ENCODE data around the gene BPNT1.

GRCh38 chr1:220045356-220046051, 44.1 kb downstream of the BPNT1 start:
- TF ChIP-seq TAF1 (IDR thresholded peaks at IDR 0.05; ENCODE audit: borderline replicate concordance, insufficient read depth, low read length) (no peak), SIN3A (IDR thresholded peaks at IDR 0.05; ENCODE audit: borderline replicate concordance, insufficient read depth, low read length) (no peak), POLR2AphosphoS5 (IDR thresholded peaks at IDR 0.05; ENCODE audit: low read depth, low read length) (no peak), FOXP2 (optimal IDR thresholded peaks at IDR 0.05; ENCODE audit: borderline replicate concordance, extremely low read depth, extremely low read length, insufficient read depth) (no peak)
- TF ChIP-seq, protein P1, sequence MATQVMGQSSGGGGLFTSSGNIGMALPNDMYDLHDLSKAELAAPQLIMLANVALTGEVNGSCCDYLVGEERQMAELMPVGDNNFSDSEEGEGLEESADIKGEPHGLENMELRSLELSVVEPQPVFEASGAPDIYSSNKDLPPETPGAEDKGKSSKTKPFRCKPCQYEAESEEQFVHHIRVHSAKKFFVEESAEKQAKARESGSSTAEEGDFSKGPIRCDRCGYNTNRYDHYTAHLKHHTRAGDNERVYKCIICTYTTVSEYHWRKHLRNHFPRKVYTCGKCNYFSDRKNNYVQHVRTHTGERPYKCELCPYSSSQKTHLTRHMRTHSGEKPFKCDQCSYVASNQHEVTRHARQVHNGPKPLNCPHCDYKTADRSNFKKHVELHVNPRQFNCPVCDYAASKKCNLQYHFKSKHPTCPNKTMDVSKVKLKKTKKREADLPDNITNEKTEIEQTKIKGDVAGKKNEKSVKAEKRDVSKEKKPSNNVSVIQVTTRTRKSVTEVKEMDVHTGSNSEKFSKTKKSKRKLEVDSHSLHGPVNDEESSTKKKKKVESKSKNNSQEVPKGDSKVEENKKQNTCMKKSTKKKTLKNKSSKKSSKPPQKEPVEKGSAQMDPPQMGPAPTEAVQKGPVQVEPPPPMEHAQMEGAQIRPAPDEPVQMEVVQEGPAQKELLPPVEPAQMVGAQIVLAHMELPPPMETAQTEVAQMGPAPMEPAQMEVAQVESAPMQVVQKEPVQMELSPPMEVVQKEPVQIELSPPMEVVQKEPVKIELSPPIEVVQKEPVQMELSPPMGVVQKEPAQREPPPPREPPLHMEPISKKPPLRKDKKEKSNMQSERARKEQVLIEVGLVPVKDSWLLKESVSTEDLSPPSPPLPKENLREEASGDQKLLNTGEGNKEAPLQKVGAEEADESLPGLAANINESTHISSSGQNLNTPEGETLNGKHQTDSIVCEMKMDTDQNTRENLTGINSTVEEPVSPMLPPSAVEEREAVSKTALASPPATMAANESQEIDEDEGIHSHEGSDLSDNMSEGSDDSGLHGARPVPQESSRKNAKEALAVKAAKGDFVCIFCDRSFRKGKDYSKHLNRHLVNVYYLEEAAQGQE (IDR thresholded peaks at IDR 0.05; ENCODE audit: insufficient read depth in 1 of 2, low read depth in 2 of 2, low read length in 2 of 2) = no peak
